Osteocyte (in vitro differentiated cells): ENCODE measurements around the gene SYNGR2. TPM values are rescaled to one million over a fixed set of nuclear protein-coding genes. Genes with fewer than 3 reads are reported as not detected.
A peak's percentile ranks its signal among the peaks of the same experiment; 100 is the strongest.

Experiments used
- DNase-seq: peaks from one replicate; pipeline ENCODE4 v3.0.0; 2021; ENCODE audit warnings: mixed read lengths; ENCODE audit not compliant: unreplicated experiment; ENCODE audit errors: extremely low spot score
- H3K27ac Mint-ChIP-seq: one replicate; pipeline ENCODE4 v1.8.0; 2021; ENCODE audit warnings: mild to moderate bottlenecking, mixed read lengths; ENCODE audit not compliant: unreplicated experiment
- H3K27me3 Mint-ChIP-seq: one replicate; pipeline ENCODE4 v1.8.0; 2021; ENCODE audit warnings: mixed read lengths; ENCODE audit not compliant: unreplicated experiment
- H3K36me3 Mint-ChIP-seq: one replicate; pipeline ENCODE4 v1.8.0; 2021; ENCODE audit warnings: mixed read lengths; ENCODE audit not compliant: unreplicated experiment
- H3K4me1 Mint-ChIP-seq: one replicate; pipeline ENCODE4 v1.8.0; 2021; ENCODE audit warnings: mixed read lengths; ENCODE audit not compliant: unreplicated experiment
- H3K4me3 Mint-ChIP-seq: one replicate; pipeline ENCODE4 v1.8.0; 2021; ENCODE audit warnings: mild to moderate bottlenecking, moderate library complexity, mixed read lengths; ENCODE audit not compliant: unreplicated experiment
- H3K9me3 Mint-ChIP-seq: one replicate; pipeline ENCODE4 v1.8.0; 2021; ENCODE audit warnings: mixed read lengths; ENCODE audit not compliant: unreplicated experiment
- total RNA-seq: library from RNA; stranded (reverse); gene quantifications from 2 replicates; pipeline ENCODE4 v1.2.1, GENCODE V29; 2021
- TF ChIP-seq, protein P1 (sequence below): fragments of 200-600 bp; sonication (generic); IDR thresholded peaks from 2 replicates; pipeline ENCODE4 v1.5.0; 2021; ENCODE audit warnings: antibody characterized with exemption, mild to moderate bottlenecking, moderate library complexity

The SYNGR2 gene
- total RNA-seq, 1 donor from 2014 or later = 43.2 TPM

- Mint-ChIP-seq H3K4me3 (no peak overlapping the region), H3K27me3 (no peaks in the 10 kb centered on the region), H3K4me1 (peaks cover 26% of the 10 kb centered on the region), H3K9me3 (no peaks in the 10 kb centered on the region), H3K36me3 (peaks cover 3% of the 10 kb centered on the region), H3K27ac (peak overlapping the region; percentile 29)
- TF ChIP-seq, protein P1, sequence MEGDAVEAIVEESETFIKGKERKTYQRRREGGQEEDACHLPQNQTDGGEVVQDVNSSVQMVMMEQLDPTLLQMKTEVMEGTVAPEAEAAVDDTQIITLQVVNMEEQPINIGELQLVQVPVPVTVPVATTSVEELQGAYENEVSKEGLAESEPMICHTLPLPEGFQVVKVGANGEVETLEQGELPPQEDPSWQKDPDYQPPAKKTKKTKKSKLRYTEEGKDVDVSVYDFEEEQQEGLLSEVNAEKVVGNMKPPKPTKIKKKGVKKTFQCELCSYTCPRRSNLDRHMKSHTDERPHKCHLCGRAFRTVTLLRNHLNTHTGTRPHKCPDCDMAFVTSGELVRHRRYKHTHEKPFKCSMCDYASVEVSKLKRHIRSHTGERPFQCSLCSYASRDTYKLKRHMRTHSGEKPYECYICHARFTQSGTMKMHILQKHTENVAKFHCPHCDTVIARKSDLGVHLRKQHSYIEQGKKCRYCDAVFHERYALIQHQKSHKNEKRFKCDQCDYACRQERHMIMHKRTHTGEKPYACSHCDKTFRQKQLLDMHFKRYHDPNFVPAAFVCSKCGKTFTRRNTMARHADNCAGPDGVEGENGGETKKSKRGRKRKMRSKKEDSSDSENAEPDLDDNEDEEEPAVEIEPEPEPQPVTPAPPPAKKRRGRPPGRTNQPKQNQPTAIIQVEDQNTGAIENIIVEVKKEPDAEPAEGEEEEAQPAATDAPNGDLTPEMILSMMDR = no peak
- DNase-seq = no peak
Measured at GRCh38 chr17:78197147-78197832, 28.9 kb downstream of the SYNGR2 start.

- H3K27ac Mint-ChIP-seq = no peak overlapping the region
- H3K27me3 Mint-ChIP-seq = no peaks in the 10 kb centered on the region
- H3K36me3 Mint-ChIP-seq = peaks cover 7% of the 10 kb centered on the region
- no peak overlapping the region for H3K4me3 Mint-ChIP-seq
- TF ChIP-seq, protein P1 = no peak
- H3K9me3 Mint-ChIP-seq = no peaks in the 10 kb centered on the region
- H3K4me1 Mint-ChIP-seq = peaks cover 26% of the 10 kb centered on the region
- no peak for DNase-seq
Measured at GRCh38 chr17:78200451-78200850, 32.1 kb downstream of the SYNGR2 start.

DNA sequence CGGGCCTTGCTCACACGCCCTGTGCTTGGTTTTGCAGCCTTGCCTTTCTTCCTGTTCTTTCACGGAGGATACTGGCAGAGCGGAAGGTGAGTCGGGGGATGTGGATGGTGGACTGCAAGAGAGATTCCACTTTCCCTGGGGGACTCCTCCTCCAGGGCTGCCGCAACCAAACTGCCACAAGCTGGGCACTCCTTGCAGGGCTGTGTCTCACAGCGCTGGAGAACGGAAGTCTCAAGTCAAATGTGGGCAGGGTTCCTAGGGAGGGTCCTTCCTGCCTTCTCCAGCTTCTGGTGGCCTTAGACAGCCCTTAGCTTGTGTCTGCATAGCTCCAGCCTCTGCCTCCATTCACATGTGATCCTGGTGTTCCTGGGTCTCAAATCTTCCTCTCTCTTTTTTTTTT, 34.3 kb downstream of the SYNGR2 start:
- DNase-seq = no peak
- Mint-ChIP-seq H3K9me3 (no peaks in the 10 kb centered on the region), H3K27me3 (no peaks in the 10 kb centered on the region), H3K4me1 (peaks cover 10% of the 10 kb centered on the region), H3K36me3 (peaks cover 15% of the 10 kb centered on the region), H3K27ac (no peak overlapping the region), H3K4me3 (no peak overlapping the region)
- TF ChIP-seq, protein P1 = no peak

- no peaks in the 10 kb centered on the region for H3K27me3 Mint-ChIP-seq
- TF ChIP-seq, protein P1 = no peak
- DNase-seq = no peak
- no peak overlapping the region for H3K27ac Mint-ChIP-seq
- H3K4me3 Mint-ChIP-seq = no peak overlapping the region
- H3K9me3 Mint-ChIP-seq = no peaks in the 10 kb centered on the region
- no peaks in the 10 kb centered on the region for H3K4me1 Mint-ChIP-seq
- peaks cover 12% of the 10 kb centered on the region for H3K36me3 Mint-ChIP-seq
Measured at GRCh38 chr17:78204387-78205123, 36.2 kb downstream of the SYNGR2 start.

- Mint-ChIP-seq H3K27me3 (no peaks in the 10 kb centered on the region), H3K4me1 (no peaks in the 10 kb centered on the region), H3K9me3 (no peaks in the 10 kb centered on the region), H3K4me3 (no peak overlapping the region), H3K27ac (no peak overlapping the region), H3K36me3 (peaks cover 12% of the 10 kb centered on the region)
- DNase-seq = no peak
- TF ChIP-seq, protein P1 = no peak
Measured at GRCh38 chr17:78205124-78205775, 36.9 kb downstream of the SYNGR2 start.
